NCI-H2171 (cell line): ENCODE measurements around the gene NLRP5.
"Not testable (repeated sequence)": the region's sequence is repeated elsewhere in the genome, so short reads cannot be mapped to it uniquely, and the experiment has no call there.

Experiments used
- DNase-seq: peaks from one replicate; lab custom pipeline; 2025; lab: John Stamatoyannopoulos, UW

The NLRP5 gene

GRCh38 chr19:55986487-55986886 is at the start of gene NLRP5:
TSS of gene NLRP5 (plus strand) at chr19:55986775.
- DNase-seq = no peak

- no peak for DNase-seq
Observed at GRCh38 chr19:55939206-55939605, 47.4 kb upstream of the NLRP5 start.

- DNase-seq = no peak
Observed at GRCh38 chr19:55940306-55940705, 46.3 kb upstream of the NLRP5 start.

GRCh38 chr19:55947532-55947931 is 39.0 kb upstream of the NLRP5 start, which contains the start of gene NLRP8:
TSS of gene NLRP8 (plus strand) at chr19:55947832.
- DNase-seq = no peak

GRCh38 chr19:55950566-55950965 is 36.0 kb upstream of the NLRP5 start:
- not testable (repeated sequence) for DNase-seq

GRCh38 chr19:55956431-55956830 is 30.1 kb upstream of the NLRP5 start:
- no peak for DNase-seq

- no peak for DNase-seq
Observed at GRCh38 chr19:55958356-55958755, 28.2 kb upstream of the NLRP5 start.

GRCh38 chr19:55959996-55960675 is 26.4 kb upstream of the NLRP5 start:
- DNase-seq = no peak

- no peak for DNase-seq
Observed at GRCh38 chr19:55962186-55962585, 24.4 kb upstream of the NLRP5 start.

- no peak for DNase-seq
Observed at GRCh38 chr19:55973982-55974381, 12.6 kb upstream of the NLRP5 start.

- DNase-seq = no peak
Observed at GRCh38 chr19:55980415-55980814, 6.2 kb upstream of the NLRP5 start.

GRCh38 chr19:55985254-55985653 is 1.3 kb upstream of the NLRP5 start:
- no peak for DNase-seq

GRCh38 chr19:55990831-55991230 is 4.3 kb downstream of the NLRP5 start:
- DNase-seq = no peak

- DNase-seq = no peak
Observed at GRCh38 chr19:55993492-55993891, 6.9 kb downstream of the NLRP5 start.

- no peak for DNase-seq
Observed at GRCh38 chr19:56014765-56015164, 28.2 kb downstream of the NLRP5 start.

GRCh38 chr19:56015756-56016155 is 29.2 kb downstream of the NLRP5 start:
- no peak for DNase-seq

GRCh38 chr19:56019325-56019724 is 32.8 kb downstream of the NLRP5 start:
- DNase-seq = not testable (repeated sequence)

- not testable (repeated sequence) for DNase-seq
Observed at GRCh38 chr19:56020355-56020975, 33.9 kb downstream of the NLRP5 start.

- no peak for DNase-seq
Observed at GRCh38 chr19:56026769-56027168, 40.2 kb downstream of the NLRP5 start.

- no peak for DNase-seq
Observed at GRCh38 chr19:56053596-56053995, 67.0 kb downstream of the NLRP5 start.

GRCh38 chr19:56066152-56067023 is 79.8 kb downstream of the NLRP5 start:
- DNase-seq = peak; percentile 23

GRCh38 chr19:56069642-56070041 is 83.1 kb downstream of the NLRP5 start:
- no peak for DNase-seq

GRCh38 chr19:56071151-56071550 is 84.6 kb downstream of the NLRP5 start:
- DNase-seq = no peak
